CD14-positive monocyte (primary cell): Measurements from ENCODE around the gene FAF1. TPM values are rescaled to one million over a fixed set of nuclear protein-coding genes. Genes with fewer than 3 reads are reported as not detected.

Experiments used
- DNase-seq, 3 donors: peaks; one replicate each; pipeline ENCODE4 v3.0.0-alpha.2; 2011 to 2022
- H2AFZ ChIP-seq: 2 replicates; pipeline ENCODE4 v1.6.0; 2012; ENCODE audit warnings: mild to moderate bottlenecking, low read depth, low read length, inconsistent platforms; ENCODE audit not compliant: insufficient read depth, poor library complexity, severe bottlenecking
- H3K27ac ChIP-seq, 2 donors: 1 replicate in 1 of 2; 2 replicates in 1 of 2; pipeline ENCODE4 v1.5.1; 2012 to 2013; ENCODE audit warnings: low read length in 2 of 2, control low read depth in 1 of 2, inconsistent platforms in 1 of 2, low read depth in 1 of 2, mild to moderate bottlenecking in 1 of 2
- H3K27me3 ChIP-seq, 2 donors: one replicate each; pipeline versions ENCODE4 v1.6.0 to v1.6.1; 2011 to 2013; ENCODE audit warnings: low read length in 2 of 2; ENCODE audit not compliant: control insufficient read depth in 2 of 2, insufficient read depth in 2 of 2
- H3K36me3 ChIP-seq, 2 donors: replicated peaks in 1 of 2; 1 replicate in 1 of 2; 2 replicates in 1 of 2; pipeline versions ENCODE4 v1.5.1 to v1.6.1; 2012 to 2013; ENCODE audit warnings: low read length in 2 of 2, control low read depth in 1 of 2, inconsistent platforms in 1 of 2, mild to moderate bottlenecking in 1 of 2; ENCODE audit not compliant: insufficient read depth in 2 of 2, control insufficient read depth in 1 of 2
- H3K4me1 ChIP-seq, 2 donors: 1 replicate in 1 of 2; 2 replicates in 1 of 2; pipeline versions ENCODE4 v1.5.1 to v1.6.1; 2012 to 2013; ENCODE audit warnings: low read length in 2 of 2, control low read depth in 1 of 2, inconsistent platforms in 1 of 2, mild to moderate bottlenecking in 1 of 2, moderate library complexity in 1 of 2; ENCODE audit not compliant: insufficient read depth in 2 of 2, control insufficient read depth in 1 of 2
- H3K4me2 ChIP-seq: replicated peaks from 2 replicates; pipeline ENCODE3; 2012; ENCODE audit warnings: low read length, moderate library complexity, mild to moderate bottlenecking; ENCODE audit not compliant: poor library complexity, severe bottlenecking; ENCODE audit errors: extremely low read depth
- H3K4me3 ChIP-seq, 3 experiments: fragments of 200-600 bp in 1 of 3; sonication (generic) in 1 of 3; replicated peaks in 1 of 3; 1 replicate in 2 of 3; 2 replicates in 1 of 3; pipeline ENCODE4 v1.5.1; 2011 to 2013; ENCODE audit warnings: low read length in 3 of 3, mild to moderate bottlenecking in 3 of 3, control low read depth in 2 of 3, low read depth in 2 of 3, inconsistent platforms in 1 of 3, moderate library complexity in 1 of 3
- H3K79me2 ChIP-seq: 2 replicates; pipeline ENCODE4 v1.6.0; 2012; ENCODE audit warnings: mild to moderate bottlenecking, control low read depth, inconsistent platforms, low read length, moderate library complexity; ENCODE audit not compliant: insufficient read depth
- H3K9ac ChIP-seq: 2 replicates; pipeline ENCODE4 v1.6.0; 2017; ENCODE audit warnings: low read length, mild to moderate bottlenecking; ENCODE audit not compliant: insufficient read depth, poor library complexity, severe bottlenecking
- H3K9me3 ChIP-seq, 2 donors: replicated peaks in 1 of 2; 1 replicate in 1 of 2; 2 replicates in 1 of 2; pipeline versions ENCODE4 v1.5.1 to v1.6.1; 2012 to 2013; ENCODE audit warnings: low read length in 2 of 2, control low read depth in 1 of 2; ENCODE audit not compliant: control insufficient read depth in 1 of 2, insufficient read depth in 1 of 2
- H4K20me1 ChIP-seq: 2 replicates; pipeline ENCODE4 v1.6.0; 2012; ENCODE audit warnings: mild to moderate bottlenecking, low read length, control low read depth, moderate library complexity; ENCODE audit not compliant: insufficient read depth
- H3K27ac Mint-ChIP-seq, 7 donors: one replicate each; pipeline ENCODE4 v1.8.0; 2020; ENCODE audit warnings: mild to moderate bottlenecking in 7 of 7, mixed read lengths in 7 of 7, moderate library complexity in 6 of 7, inconsistent platforms in 2 of 7
- H3K27me3 Mint-ChIP-seq, 3 donors: one replicate each; pipeline ENCODE4 v1.8.0; 2021 to 2022; ENCODE audit warnings: low read depth in 3 of 3, mild to moderate bottlenecking in 3 of 3, mixed read lengths in 3 of 3, moderate library complexity in 3 of 3, inconsistent platforms in 1 of 3
- H3K36me3 Mint-ChIP-seq, 2 donors: one replicate each; pipeline ENCODE4 v1.8.0; 2020; ENCODE audit warnings: mixed read lengths in 2 of 2, inconsistent platforms in 1 of 2, mild to moderate bottlenecking in 1 of 2
- H3K4me1 Mint-ChIP-seq: one replicate; pipeline ENCODE4 v1.8.0; 2020; ENCODE audit warnings: mild to moderate bottlenecking, mixed read lengths
- H3K4me3 Mint-ChIP-seq, 2 donors: one replicate each; pipeline ENCODE4 v1.8.0; 2020; ENCODE audit warnings: mild to moderate bottlenecking in 2 of 2, mixed read lengths in 2 of 2, moderate library complexity in 1 of 2
- H3K9me3 Mint-ChIP-seq, 7 donors: one replicate each; pipeline ENCODE4 v1.8.0; 2020 to 2022; ENCODE audit warnings: mixed read lengths in 7 of 7, mild to moderate bottlenecking in 6 of 7, moderate library complexity in 6 of 7, inconsistent platforms in 2 of 7
- WGBS: methylation state at CpG from one replicate; pipeline ENCODE4 v1.1.5; 2013; ENCODE audit warnings: missing lambda C conversion rate; ENCODE audit not compliant: insufficient coverage; 5-methylcytosine and 5-hydroxymethylcytosine counted together
- intact Hi-C, 2 donors: fragments of 100-400 bp; cut with micrococcal nuclease; formaldehyde crosslinking; loops; one replicate each; pipeline versions ENCODE4 v1.15.0 to v1.15.1; 2023
- polyA plus RNA-seq, 3 donors: library from polyadenylated mRNA; depleted of rRNA in 1 of 3; unstranded in 2 of 3; stranded (reverse) in 1 of 3; fragments of 300-500 nt in 2 of 3; fragments of >200 nt in 1 of 3; fragmentation: Illumina TruSeq in 2 of 3; gene quantifications; 1 replicate in 2 of 3; 2 replicates in 1 of 3; pipeline ENCODE4 v1.2.3, GENCODE V29; 2012 to 2021
- TF ChIP-seq, protein P1 (sequence below): fragments of 200-600 bp; IDR thresholded peaks from one replicate; pipeline ENCODE4 v1.8.0; 2022; ENCODE audit warnings: antibody characterized with exemption, mild to moderate bottlenecking

The FAF1 gene
- polyA plus RNA-seq, 3 donors: 11.4 to 29.6 (median 16.9) TPM

- no peak for DNase-seq
- Mint-ChIP-seq H3K27me3 (peaks cover 75 to 85% (median 79%) of the 10 kb centered on the region in 3 donors), H3K4me3 (peak overlapping the region in 1 of 2 donors; percentile 73), H3K9me3 (peaks cover 0 to 36% (median 21%) of the 10 kb centered on the region in 7 donors), H3K36me3 (peaks cover 2 to 3% of the 10 kb centered on the region in 2 donors), H3K4me1 (peaks cover 13% of the 10 kb centered on the region), H3K27ac (no peak overlapping the region)
- Histone ChIP-seq H2AFZ (no peak overlapping the region), H3K9me3 (peaks cover 0 to 33% of the 10 kb centered on the region in 2 donors), H3K4me1 (peaks cover 2 to 5% of the 10 kb centered on the region in 2 donors), H3K27ac (no peak overlapping the region), H4K20me1 (no peaks in the 10 kb centered on the region), H3K9ac (no peak overlapping the region), H3K36me3 (no peaks in the 10 kb centered on the region), H3K4me3 (no peak overlapping the region), H3K79me2 (no peaks in the 10 kb centered on the region), H3K27me3 (peaks cover 79 to 86% of the 10 kb centered on the region in 2 donors), H3K4me2 (no peak overlapping the region)
- intact Hi-C loops: no loop called here
- 18% methylated on average over 4 of the region's 7 CpGs for WGBS
- TF ChIP-seq, protein P1, sequence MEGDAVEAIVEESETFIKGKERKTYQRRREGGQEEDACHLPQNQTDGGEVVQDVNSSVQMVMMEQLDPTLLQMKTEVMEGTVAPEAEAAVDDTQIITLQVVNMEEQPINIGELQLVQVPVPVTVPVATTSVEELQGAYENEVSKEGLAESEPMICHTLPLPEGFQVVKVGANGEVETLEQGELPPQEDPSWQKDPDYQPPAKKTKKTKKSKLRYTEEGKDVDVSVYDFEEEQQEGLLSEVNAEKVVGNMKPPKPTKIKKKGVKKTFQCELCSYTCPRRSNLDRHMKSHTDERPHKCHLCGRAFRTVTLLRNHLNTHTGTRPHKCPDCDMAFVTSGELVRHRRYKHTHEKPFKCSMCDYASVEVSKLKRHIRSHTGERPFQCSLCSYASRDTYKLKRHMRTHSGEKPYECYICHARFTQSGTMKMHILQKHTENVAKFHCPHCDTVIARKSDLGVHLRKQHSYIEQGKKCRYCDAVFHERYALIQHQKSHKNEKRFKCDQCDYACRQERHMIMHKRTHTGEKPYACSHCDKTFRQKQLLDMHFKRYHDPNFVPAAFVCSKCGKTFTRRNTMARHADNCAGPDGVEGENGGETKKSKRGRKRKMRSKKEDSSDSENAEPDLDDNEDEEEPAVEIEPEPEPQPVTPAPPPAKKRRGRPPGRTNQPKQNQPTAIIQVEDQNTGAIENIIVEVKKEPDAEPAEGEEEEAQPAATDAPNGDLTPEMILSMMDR: no peak
Observed at GRCh38 chr1:50414853-50415234, 545.2 kb downstream of the FAF1 start.

DNA sequence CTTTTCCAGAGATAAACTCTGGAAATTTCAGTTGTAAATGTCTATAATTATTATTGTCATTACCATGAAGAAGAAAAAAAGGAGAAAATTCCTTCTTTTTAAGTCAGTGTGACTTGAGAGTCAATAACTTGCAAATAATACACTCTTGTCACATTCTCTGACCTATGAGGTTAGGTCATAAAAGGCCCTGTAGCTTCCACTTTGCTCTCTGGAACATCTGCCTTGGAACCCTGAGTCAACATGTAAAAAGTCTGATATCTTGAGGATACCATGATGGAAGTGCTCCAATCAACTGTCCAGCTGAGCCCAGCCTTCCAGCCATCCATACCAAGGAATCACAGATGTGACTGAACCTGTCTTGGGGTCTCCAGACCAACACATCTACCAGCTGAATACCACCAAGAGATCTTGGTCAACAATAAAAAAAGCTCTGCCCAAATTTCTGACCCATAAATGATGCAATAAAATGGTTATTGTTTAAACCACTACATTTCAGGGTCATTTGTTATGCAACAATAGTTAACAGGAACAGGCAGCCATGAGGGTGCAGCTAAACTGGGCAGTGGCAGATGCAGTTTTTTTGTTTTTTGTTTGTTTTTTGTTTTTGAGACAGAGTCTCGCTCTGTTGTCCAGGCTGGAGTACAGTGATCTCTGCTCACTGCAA, 547.1 kb downstream of the FAF1 start:
- Mint-ChIP-seq H3K27me3 (peaks cover 65 to 73% (median 67%) of the 10 kb centered on the region in 3 donors), H3K9me3 (peaks cover 0 to 33% (median 20%) of the 10 kb centered on the region in 7 donors), H3K4me1 (peaks cover 9% of the 10 kb centered on the region), H3K27ac (no peak overlapping the region), H3K36me3 (peaks cover 0 to 3% of the 10 kb centered on the region in 2 donors), H3K4me3 (peak overlapping the region in 1 of 2 donors; percentile 73)
- Histone ChIP-seq H3K4me1 (no peaks in the 10 kb centered on the region), H4K20me1 (no peaks in the 10 kb centered on the region), H3K4me3 (no peak overlapping the region), H3K27me3 (peaks cover 65 to 73% of the 10 kb centered on the region in 2 donors), H3K79me2 (no peaks in the 10 kb centered on the region), H3K27ac (no peak overlapping the region), H3K4me2 (no peak overlapping the region), H2AFZ (no peak overlapping the region), H3K9me3 (peaks cover 0 to 25% of the 10 kb centered on the region in 2 donors), H3K36me3 (no peaks in the 10 kb centered on the region), H3K9ac (no peak overlapping the region)
- WGBS: no CpG with 5 or more reads among the region's 1 CpG
- no peak for DNase-seq
- TF ChIP-seq, protein P1: no peak
- intact Hi-C loops: no loop called here
